AG09319 (cell line): ENCODE data around the gene REV1.
"Not testable (repeated sequence)": the region's sequence is repeated elsewhere in the genome, so short reads cannot be mapped to it uniquely, and the experiment has no call there.

Experiments used
- DNase-seq: peaks from one replicate; pipeline ENCODE4 v3.0.0-alpha.2; 2010; ENCODE audit warnings: low read depth; ENCODE audit errors: extremely low read depth
- TF ChIP-seq, protein P1 (sequence below): IDR thresholded peaks from 2 replicates; pipeline ENCODE4 v1.5.1; 2011; ENCODE audit warnings: low read depth, mild to moderate bottlenecking, inconsistent platforms, low read length, moderate library complexity

Gene REV1

DNA sequence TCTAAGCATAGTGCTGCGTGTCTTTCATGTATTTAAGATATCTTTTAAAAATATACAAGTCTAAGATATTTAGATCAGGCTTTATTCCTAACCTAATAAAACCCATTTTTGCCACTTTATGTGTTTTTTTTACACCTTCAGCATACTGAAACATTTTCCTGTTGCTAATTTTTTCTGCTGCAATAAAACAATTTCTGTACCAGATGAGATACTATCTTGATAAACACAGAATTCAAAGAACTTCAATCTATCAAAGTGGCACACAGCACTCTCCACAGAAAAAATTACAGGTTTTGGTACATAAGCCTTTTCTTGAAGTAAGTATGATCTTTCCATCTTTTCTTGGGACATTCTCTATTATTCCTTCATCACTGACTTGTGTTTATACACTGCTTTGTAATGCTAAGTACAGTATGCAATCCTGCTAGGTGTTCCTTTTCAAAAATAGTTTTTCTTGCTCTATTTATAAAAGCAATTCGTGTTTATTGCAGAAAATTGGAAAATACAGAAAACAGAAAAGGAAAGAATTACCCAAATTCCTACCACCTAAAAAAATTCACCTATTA, 16.2 kb downstream of the REV1 start:
- no peak for DNase-seq
- TF ChIP-seq, protein P1, sequence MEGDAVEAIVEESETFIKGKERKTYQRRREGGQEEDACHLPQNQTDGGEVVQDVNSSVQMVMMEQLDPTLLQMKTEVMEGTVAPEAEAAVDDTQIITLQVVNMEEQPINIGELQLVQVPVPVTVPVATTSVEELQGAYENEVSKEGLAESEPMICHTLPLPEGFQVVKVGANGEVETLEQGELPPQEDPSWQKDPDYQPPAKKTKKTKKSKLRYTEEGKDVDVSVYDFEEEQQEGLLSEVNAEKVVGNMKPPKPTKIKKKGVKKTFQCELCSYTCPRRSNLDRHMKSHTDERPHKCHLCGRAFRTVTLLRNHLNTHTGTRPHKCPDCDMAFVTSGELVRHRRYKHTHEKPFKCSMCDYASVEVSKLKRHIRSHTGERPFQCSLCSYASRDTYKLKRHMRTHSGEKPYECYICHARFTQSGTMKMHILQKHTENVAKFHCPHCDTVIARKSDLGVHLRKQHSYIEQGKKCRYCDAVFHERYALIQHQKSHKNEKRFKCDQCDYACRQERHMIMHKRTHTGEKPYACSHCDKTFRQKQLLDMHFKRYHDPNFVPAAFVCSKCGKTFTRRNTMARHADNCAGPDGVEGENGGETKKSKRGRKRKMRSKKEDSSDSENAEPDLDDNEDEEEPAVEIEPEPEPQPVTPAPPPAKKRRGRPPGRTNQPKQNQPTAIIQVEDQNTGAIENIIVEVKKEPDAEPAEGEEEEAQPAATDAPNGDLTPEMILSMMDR: no peak

DNA sequence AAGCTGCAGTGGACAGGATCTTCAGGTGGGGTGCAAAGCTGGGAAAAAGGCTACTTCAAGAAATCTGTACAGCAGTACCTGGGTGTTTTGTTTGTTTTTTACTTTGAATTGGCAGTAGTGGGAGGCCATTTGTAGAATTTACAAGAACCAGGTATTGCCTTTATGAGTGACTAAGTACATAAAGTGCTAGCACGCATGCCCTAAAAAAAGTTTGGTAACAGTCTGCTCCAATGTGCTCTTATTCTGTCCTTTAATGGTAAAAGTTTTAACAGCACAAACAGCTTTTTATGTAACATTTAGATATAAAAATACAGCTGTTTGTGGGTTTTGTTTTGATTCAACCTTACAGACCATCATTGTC, 17.2 kb downstream of the REV1 start:
- TF ChIP-seq, protein P1: no peak
- DNase-seq: no peak

DNA sequence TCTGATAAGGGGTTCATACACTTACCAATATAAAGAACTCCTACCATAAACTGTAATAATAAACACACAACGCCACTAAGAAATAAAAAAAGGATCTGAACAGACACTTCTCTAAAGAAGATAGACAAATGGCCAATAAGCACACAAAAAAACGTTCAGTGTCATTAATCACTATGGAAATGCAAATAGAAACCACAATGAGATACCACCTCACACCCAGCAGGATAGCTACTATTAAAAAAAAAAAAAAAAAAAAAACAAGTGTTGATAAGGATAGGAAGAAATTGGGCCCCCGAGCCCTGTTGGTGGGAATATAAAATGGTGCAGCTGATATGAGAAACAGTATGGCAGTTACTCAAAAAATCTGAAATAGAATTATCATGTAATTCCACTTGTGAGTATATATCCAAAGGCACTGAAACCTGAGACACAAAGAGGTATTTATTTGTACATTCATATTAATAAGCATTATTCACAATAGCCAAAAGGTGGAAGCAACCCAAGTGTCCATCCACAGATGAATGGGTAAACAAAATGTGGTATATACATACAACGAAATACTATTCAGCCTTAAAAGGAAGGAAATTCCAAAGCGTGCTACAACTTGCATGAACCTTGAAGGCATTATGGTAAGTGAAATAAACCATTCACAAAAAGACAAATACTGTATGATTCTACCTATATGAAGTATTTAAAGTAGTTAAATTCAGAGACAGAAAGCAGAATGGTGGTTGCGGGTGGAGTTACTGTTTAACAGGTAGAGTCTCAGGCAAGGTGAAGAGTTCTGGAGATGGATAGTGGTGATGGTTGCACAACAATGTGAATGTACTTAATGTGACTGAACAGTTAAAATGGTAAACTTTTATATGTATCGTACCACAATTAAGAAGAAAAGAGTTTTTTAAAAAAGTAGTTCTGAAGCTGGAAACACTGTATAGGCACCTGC, 17.9 kb downstream of the REV1 start:
- TF ChIP-seq, protein P1: no peak
- DNase-seq: no peak

DNA sequence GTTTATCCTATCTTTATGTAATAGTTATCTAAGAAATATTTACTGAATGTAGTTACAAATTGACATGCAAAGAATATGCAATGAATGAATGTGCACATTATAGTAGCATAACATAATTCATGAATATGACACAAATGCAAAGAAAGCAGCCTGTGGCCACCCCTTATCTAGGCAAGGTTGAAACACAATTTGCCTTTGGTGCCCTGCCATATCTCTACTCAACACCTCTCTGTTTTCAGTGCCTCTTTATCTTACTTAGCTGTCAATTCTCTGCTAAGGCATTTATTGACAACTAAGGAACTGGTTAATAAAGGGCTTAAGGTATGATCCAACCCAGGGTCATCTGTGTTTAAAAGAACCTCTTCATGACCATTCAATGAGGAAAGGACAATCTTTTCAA, 18.9 kb downstream of the REV1 start:
- no peak for DNase-seq
- TF ChIP-seq, protein P1: no peak

DNA sequence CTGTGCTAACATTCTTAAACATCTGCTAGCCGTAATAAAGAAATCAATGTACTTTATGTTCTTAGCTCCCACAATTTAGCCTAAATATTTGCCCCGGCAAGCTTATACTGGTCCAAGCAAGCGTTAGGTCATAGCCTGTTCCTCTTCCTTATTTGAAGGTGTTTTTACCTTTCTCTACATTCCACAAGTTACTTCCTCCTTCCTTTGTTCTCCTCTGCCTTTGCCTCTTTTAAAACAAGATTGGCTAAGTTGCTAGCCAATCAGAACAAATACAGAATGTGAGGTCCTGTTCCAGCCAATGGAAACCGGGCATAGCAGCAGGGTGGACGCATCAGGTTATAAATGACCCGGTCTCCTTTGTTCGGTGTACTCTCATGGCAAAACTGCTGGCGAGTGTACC, 19.4 kb downstream of the REV1 start:
- not testable (repeated sequence) for DNase-seq

DNA sequence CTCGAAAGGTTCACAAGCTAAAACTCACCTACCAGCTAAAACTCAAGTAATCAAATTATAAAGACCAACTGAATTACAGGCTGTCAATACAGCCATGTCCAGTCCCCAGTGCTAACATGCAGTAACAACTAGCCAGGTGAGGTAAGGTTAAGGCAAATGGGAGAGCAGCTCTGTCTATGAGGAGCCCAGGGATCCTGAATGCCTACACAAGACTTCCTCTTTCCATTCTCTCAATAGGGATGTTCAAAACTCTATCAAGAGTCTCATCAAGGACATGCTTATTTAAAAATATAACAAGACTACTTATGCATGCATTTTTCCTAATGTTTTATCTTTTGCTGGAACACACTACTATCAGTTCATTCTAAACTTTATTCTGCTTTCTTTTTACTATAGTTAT, 20.4 kb downstream of the REV1 start:
- DNase-seq: no peak
- TF ChIP-seq, protein P1: no peak

DNA sequence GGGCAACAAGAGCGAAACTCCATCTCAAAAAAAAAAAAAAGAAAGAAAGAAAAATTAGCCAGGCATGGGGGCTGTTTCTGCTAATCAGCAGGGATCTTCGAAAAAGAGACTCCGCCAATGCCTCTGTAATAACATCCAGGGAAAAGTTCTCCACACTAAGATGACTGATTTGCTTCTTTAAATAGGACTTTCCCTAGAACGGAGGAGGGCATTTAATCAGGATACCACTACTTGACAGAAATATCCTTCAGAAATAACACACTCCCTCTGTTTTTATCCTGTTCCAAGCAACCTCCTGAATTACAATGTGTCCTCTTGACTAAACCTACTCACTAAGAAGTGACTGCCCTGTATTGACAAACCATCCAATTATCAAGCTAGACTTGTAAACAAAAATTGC, 21.7 kb downstream of the REV1 start:
- TF ChIP-seq, protein P1: no peak
- no peak for DNase-seq
